ENCODE measurements around the gene THOC6.

The THOC6 gene

GRCh38 chr16:2991566-2992261, 32.1 kb upstream of the THOC6 start:
- no peak for DNase-seq

GRCh38 chr16:2992383-2993081, 31.3 kb upstream of the THOC6 start:
- no peak for DNase-seq

- no peak for DNase-seq
These were observed 27.5 kb upstream of the THOC6 start for GRCh38 chr16:2996298-2996697.

- DNase-seq = no peak
These were observed 23.9 kb upstream of the THOC6 start for GRCh38 chr16:2999929-3000328.

- no peak for DNase-seq
These were observed 23.3 kb upstream of the THOC6 start for GRCh38 chr16:3000540-3000939.

- DNase-seq = no peak
These were observed 22.5 kb upstream of the THOC6 start for GRCh38 chr16:3001316-3001715.

GRCh38 chr16:3003582-3004270, 20.1 kb upstream of the THOC6 start:
- peak; percentile 70 to 98 (median 95) for DNase-seq

GRCh38 chr16:3004319-3004718, 19.5 kb upstream of the THOC6 start:
- DNase-seq = no peak

GRCh38 chr16:3004781-3005284, 19.0 kb upstream of the THOC6 start:
- DNase-seq = no peak

GRCh38 chr16:3007059-3007956, 16.5 kb upstream of the THOC6 start:
- DNase-seq = no peak

GRCh38 chr16:3007957-3008689, 15.7 kb upstream of the THOC6 start:
- DNase-seq = peak in 3 of 56 donors; percentile 4 to 22 (median 5)

GRCh38 chr16:3008690-3009037, 15.2 kb upstream of the THOC6 start:
- no peak for DNase-seq

GRCh38 chr16:3009568-3010390, 14.1 kb upstream of the THOC6 start:
- no peak for DNase-seq

- DNase-seq = no peak
These were observed 13.3 kb upstream of the THOC6 start for GRCh38 chr16:3010510-3010909.

- DNase-seq = peak in 14 of 56 donors; percentile 1 to 62 (median 22)
These were observed 11.6 kb upstream of the THOC6 start for GRCh38 chr16:3012246-3012645.

- no peak for DNase-seq
These were observed 10.9 kb upstream of the THOC6 start, which contains the start of gene CLDN9 for GRCh38 chr16:3012828-3013420. Gene CLDN9, plus strand, starts transcription at chr16:3012923. Its CDS starts 440 bp downstream, at chr16:3013363.

GRCh38 chr16:3013491-3013951, 10.3 kb upstream of the THOC6 start:
- no peak for DNase-seq

GRCh38 chr16:3013998-3014690, 9.7 kb upstream of the THOC6 start:
- no peak for DNase-seq

Measured in nucleus accumbens (tissue), 56 donors.